ENCODE measurements around the gene MMP25. TPM values are rescaled to one million over a fixed set of nuclear protein-coding genes. Genes with fewer than 3 reads are reported as not detected.

The MMP25 gene
- total RNA-seq, 2 donors from 2014 or later = 4.2 TPM; not detected in 1

DNA sequence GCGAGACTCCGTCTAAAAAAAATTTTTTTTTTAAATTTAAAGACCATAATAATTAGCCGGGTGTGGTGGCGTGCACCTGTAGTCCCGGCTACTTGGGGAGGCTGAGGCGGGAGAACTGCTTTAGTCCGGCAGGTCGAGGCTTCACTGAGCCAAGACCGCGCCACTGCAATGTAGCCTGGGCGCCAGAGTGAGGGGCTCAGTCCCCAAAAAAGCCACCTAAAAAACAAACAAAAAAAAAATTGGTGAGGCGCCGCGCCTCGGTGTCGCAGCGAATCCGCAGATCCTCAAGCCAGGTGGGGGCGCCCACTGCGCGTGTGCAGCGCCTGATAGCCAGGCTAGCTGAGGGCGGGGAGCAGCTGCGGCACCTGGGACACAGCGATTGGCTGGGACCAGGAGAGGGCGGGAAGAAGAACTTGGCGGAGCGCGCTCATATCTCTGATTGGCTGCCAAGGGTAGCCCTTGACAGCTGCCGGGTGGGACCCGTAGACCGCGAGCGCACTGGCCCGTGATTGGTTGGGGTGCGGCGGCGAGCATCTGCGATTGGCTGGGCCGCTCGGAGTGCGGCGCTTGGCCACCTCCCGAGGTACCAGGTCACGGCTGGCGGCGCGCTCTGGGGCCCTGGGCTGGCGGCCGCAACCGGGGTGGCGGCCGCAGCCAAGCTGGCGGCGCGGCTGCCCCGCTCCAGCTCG lies 42.6 kb upstream of the MMP25 start:
- peak; percentile 29 for TF ChIP-seq CTCF (IDR thresholded peaks at IDR 0.05)
- H3K4me3 ChIP-seq = no peak overlapping the region
- peak; percentile 83 for DNase-seq (ENCODE audit: low spot score)
- ATAC-seq (ENCODE audit: insufficient number of reproducible peaks, low FRiP score, low read depth) = peak; percentile 92
- peaks cover 6% of the 10 kb centered on the region for H3K27me3 ChIP-seq (replicated peaks; ENCODE audit: insufficient read depth)
- H3K27ac ChIP-seq = no peak overlapping the region
- H3K9me3 ChIP-seq = no peaks in the 10 kb centered on the region
- H3K36me3 ChIP-seq = no peaks in the 10 kb centered on the region
- peaks cover 0 to 2% of the 10 kb centered on the region in 2 donors for H3K4me1 ChIP-seq (ENCODE audit: control insufficient read depth in 1 of 2, low read depth in 2 of 2)

DNA sequence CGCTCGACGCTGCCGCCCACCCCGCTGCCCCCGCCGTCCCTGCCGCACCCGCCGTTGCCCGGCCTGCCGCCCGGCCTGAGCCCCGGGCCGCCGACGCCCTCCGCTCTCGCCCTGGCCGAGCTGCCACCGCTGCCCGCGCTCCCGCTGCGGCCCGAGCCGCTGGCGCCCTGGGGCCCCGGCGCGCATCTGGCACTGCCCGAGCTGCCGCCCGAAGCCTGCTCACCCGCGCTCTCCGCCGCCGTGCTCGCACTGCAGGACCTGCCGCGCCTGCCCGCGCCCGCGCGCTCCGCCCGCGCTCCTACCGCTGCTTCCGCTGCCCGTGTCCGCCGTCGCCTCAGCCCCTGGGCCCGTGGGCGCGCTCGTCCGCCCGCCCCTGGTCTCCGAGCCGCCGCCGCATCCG lies 42.0 kb upstream of the MMP25 start:
- TF ChIP-seq CTCF (IDR thresholded peaks at IDR 0.05) = no peak
- DNase-seq (ENCODE audit: low spot score) = no peak
- Histone ChIP-seq H3K36me3 (no peaks in the 10 kb centered on the region), H3K4me3 (no peak overlapping the region), H3K4me1 (ENCODE audit: control insufficient read depth in 1 of 2, low read depth in 2 of 2) (peaks cover 0 to 2% of the 10 kb centered on the region in 2 donors), H3K9me3 (no peaks in the 10 kb centered on the region), H3K27ac (no peak overlapping the region), H3K27me3 (replicated peaks; ENCODE audit: insufficient read depth) (peaks cover 12% of the 10 kb centered on the region)
- peak; percentile 5 for ATAC-seq (ENCODE audit: insufficient number of reproducible peaks, low FRiP score, low read depth)

DNA sequence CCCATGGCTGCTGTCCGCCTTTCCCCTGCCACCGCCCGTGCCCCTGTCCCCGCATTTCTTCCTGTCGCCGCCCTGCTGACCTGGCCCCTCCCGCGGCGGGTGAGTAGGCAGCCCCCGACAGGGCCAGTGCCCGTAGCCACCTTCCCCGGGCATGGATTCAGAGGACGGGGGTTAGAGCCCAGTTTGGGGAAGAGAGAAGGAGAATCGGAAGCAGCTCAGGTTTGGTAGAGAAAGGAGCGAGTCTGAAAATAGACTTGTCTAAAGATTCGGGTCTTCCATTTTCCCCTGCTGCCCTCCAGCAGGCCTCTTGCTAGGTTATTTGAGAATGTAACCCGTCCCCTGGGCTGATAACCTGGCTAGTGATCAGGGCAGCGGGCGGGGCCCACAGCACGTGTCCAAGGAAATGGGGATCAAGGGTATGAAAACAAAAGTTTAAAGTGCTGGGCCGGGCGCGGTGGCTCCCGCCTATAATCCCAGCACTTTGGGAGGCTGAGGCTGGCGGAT lies 41.5 kb upstream of the MMP25 start:
- Histone ChIP-seq H3K36me3 (no peaks in the 10 kb centered on the region), H3K4me1 (ENCODE audit: control insufficient read depth in 1 of 2, low read depth in 2 of 2) (peaks cover 0 to 2% of the 10 kb centered on the region in 2 donors), H3K27me3 (replicated peaks; ENCODE audit: insufficient read depth) (peaks cover 15% of the 10 kb centered on the region), H3K4me3 (peak overlapping the region; percentile 58), H3K27ac (no peak overlapping the region), H3K9me3 (no peaks in the 10 kb centered on the region)
- no peak for ATAC-seq (ENCODE audit: insufficient number of reproducible peaks, low FRiP score, low read depth)
- TF ChIP-seq CTCF (IDR thresholded peaks at IDR 0.05) = no peak
- DNase-seq (ENCODE audit: low spot score) = no peak

DNA sequence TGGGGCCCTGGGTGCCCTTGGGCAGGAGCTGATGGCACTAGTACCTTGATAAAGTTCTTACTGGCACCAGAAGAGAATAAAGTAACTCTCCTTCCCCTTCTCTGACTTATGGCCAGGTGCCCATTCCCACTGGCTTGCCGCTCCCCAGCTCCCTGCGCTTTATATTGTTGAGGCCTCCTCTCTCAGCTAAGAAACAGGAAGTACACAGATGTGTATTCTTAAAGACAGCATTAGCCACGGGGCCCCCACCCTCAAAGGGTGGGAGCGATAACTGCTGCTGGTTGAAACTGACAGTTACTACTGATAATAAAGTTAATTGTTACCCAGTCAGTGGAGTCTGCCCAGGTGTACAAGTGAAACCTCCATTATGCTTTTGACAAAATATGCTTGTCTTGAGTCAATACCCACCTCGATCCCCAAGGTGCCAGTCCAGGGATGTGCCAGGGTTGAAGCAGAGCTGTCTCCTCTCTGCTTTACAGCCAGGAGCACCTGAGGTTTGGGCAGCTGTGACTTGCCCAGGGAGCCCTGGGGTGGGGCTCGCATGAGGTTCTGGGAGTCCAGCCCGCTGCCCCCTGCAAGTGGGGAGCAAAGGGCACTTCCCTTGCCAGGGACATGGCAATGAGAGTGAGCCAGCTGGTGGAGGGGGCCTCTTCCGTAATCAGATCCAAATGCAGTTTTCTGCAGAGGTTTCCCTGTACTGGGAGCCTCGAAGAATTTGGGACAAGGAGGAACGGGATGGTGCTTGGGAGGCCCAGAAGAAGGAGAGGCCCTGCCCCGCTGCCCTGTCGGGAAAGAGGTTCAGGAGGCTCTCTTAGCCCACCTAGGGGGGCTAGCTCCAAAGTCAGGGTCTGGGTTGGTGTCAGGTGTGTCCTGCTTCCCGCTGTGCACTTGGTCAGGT lies 39.1 kb upstream of the MMP25 start:
- TF ChIP-seq CTCF (IDR thresholded peaks at IDR 0.05) = no peak
- no peaks in the 10 kb centered on the region for H3K9me3 ChIP-seq
- no peak overlapping the region for H3K27ac ChIP-seq
- no peaks in the 10 kb centered on the region for H3K36me3 ChIP-seq
- DNase-seq (ENCODE audit: low spot score) (no peak), ATAC-seq (ENCODE audit: insufficient number of reproducible peaks, low FRiP score, low read depth) (no peak)
- peaks cover 15% of the 10 kb centered on the region for H3K27me3 ChIP-seq (replicated peaks; ENCODE audit: insufficient read depth)
- peaks cover 0 to 2% of the 10 kb centered on the region in 2 donors for H3K4me1 ChIP-seq (ENCODE audit: control insufficient read depth in 1 of 2, low read depth in 2 of 2)
- no peak overlapping the region for H3K4me3 ChIP-seq

Measured in thoracic aorta (tissue), 2 donors.